ENCODE data around the gene SERPINF2.

The SERPINF2 gene

DNA sequence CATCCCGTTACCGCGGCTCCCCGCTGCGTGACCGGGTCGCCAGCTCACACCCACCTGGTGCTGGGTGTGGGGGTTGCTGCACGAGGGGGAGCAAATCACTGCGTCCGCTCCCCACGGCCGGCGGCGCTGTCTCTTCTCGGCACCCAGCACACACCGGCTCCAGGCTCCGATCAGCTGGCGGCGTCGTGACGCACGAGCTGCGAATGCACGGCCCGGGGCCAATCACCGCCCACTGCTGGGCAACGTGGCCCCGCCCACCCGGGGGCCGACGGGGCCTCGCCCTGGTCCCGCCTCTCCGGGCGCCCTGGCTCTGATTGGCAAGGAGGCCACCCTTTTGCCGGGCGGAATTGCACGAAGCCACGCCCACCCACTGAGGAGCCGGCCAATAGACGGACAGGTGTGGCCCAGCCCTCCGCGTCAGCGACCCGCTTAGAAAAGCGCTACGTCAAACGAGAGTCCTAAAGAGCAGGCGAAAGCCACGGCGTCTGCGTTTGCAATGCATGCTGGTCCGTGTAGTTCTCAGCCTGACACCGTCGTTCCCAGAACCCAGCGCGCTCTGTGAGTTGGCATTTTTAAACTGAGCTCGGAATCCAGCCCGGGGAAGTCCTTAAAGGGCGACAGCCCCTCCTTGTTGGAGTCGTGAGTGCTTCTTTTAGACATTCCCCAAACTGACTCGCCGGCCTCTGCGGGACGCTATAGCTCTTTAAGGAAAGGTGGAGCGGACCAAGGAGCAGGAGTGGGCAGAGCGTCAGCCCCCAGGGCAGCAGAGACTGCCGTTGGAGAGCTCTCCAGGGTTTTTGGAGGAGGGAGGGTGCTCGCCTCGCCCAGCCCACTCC lies 26.4 kb upstream of the SERPINF2 start:
- DNase-seq (ENCODE audit: low spot score): peak; percentile 99

DNA sequence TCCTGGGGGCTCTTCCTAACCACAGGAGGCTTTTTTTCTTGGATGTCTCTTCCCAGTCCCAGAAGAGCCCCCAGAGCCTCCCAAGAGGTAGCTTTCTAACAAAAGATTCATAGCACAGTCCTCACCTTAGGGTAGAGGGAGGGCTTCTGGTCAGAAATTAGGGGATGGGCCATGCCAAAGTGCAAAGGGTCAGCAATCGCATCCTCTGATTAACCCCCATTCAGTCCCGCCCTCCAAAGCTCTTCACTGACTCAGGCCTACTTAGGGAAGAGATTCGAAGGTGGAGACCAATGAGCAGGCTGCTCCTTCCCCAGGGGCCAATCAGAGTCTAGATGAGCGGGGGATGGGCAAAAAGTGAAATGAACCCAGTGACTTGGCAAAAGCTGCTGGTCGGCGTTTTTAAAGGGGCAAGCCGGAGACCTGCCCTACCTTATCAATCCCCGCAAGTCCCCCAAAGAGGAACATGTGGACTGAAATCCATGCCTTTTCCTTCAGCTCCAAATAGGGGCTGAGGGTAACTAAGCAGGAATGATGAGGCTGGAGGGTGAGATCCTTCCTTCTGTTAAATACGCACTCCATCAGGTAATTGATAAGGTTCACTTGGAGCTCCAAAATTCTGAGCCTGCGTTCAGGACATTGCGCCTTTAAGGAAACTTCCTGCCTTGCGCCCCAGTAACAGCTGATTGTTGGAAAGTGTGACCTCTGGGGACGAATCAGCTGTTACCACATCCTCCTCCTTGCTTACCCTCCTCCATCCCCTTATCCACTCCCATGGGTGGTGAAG lies 25.6 kb upstream of the SERPINF2 start:
- DNase-seq (ENCODE audit: low spot score): peak; percentile 94

DNA sequence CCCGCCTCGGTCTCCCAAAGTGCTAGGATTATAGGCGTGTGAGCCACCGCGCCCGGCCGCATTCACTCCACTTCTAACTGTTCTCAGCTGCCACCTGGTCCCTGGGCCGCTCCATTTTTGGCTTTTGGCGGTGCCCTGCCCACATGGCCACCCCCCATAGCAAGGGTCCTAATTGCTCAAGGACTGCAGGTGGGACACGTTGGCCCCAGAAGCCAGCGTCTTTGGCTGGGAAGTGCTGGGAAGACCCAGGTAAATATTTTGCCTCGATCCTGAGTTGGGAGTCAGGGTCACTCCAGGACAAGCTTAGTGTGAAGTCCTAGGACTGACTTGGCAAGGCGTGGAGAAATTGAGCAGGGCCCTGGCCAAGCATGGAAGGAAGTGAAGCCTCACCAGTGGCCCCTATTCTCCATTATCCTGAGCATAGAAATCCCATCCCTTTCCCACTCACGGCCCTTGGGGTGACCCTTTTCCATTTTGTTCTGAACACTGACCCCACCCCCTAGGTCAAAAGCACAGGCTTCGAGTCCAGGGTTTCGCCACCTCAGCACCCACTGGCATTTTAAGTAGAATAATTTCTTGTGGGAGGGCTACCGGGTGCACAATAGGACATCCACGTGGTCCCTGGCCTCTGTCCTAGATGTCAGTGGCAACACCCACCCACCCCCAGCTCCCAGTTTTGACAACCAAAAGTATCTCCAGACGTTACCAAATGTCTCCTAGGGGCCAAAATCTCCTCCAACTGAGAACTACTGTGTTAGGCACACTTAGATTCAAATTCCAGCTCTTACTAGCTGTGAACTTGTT lies 24.1 kb upstream of the SERPINF2 start:
- DNase-seq (ENCODE audit: low spot score): no peak

DNA sequence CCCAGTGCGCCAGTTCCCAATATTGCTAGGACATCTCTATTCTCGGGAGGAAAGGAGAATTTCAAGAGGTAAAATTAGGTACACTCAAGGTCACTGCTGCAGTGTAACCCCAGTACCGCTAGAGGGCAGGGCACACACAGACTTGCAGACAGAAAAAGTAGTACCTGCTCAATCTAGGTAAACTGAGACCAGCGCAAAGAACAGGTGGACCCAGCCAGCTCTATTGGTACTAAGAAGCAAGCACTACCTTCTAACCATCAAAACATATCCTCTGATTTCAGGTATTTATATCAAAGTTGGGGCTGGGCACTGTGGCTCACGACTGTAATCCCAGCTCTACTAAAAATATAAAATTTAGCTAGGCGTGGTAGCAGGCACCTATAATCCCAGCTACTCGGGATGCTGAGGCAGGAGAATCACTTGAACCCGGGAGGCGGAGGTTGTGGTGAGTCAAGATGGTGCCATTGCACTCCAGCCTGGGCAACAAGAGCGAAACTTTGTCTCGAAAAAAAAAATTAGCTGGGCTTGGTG lies 21.8 kb upstream of the SERPINF2 start:
- peak; percentile 58 for DNase-seq (ENCODE audit: low spot score)

DNA sequence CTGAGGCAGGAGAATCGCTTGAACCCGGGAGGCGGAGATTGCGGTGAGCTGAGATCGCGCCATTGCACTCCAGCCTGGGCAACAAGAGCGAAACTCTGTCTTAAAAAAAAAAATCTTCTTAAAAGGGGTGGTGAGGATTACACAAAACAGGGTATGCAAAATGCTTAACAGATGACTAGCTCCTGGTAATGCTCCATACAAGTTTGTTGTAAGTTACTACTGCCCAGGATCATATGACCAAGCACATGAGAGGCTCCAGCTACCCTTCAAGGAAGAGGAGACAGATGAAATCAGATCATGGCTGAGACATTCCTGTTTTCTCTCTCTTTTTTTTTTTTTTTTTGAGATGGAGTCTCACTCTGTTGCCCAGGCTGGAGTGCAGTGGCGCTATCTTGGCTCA lies 20.6 kb upstream of the SERPINF2 start:
- DNase-seq (ENCODE audit: low spot score): peak; percentile 59

DNA sequence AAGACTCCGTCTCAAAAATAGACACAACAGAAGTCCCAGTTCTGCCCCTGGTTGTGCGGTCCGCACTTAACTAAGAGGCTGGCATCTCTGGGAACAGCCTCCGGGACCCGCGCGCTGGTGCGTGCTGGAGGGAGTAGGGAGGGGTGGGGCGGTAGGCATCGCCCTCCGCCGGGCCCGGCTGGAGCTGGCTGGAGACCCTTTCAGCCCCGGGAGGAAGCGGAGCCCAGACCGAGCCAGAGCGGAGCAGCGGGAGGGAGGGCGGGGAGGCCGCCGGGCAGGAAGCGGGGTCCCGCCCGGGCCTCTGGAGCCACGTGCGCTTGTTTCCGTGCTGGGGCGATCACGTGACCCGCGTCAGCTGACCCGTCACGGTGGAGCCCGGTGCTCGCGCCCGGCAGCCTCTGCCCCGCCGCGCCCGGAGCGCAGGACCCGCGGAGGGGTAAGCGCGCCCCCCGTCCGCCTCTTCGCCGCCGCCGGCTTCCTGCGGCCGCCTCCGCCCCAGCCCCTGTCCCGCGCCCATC lies 18.3 kb upstream of the SERPINF2 start, which contains the start of gene WDR81:
TSS of gene WDR81 (plus strand) at position 354 of the 518 bp plus-strand sequence. CDS start 256 bp downstream, outside the sequence.
- peak; percentile 94 for DNase-seq (ENCODE audit: low spot score)

DNA sequence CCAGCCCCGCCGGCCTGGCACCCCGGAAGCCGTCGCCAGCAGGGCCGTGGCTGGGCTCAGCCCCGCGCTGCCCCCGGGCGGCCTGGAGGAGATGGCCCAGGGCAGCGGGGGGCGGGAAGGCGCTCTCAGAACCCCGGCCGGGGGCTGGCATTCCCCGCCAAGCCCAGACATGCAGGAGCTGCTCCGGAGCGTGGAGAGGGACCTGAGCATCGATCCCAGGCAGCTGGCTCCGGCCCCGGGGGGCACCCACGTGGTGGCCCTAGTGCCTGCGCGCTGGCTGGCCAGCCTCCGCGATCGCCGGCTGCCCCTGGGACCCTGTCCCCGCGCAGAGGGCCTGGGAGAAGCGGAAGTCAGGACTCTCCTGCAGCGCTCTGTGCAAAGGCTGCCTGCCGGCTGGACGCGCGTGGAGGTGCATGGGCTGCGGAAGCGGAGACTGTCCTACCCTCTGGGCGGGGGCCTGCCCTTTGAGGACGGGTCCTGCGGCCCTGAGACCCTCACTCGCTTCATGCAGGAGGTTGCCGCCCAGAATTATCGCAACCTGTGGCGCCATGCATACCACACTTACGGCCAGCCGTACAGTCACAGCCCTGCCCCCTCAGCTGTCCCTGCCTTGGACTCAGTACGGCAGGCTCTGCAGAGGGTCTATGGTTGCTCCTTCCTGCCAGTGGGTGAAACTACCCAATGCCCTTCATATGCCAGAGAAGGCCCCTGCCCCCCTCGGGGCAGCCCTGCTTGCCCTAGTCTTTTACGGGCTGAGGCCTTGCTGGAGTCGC lies 17.6 kb upstream of the SERPINF2 start:
- DNase-seq (ENCODE audit: low spot score): no peak

DNA sequence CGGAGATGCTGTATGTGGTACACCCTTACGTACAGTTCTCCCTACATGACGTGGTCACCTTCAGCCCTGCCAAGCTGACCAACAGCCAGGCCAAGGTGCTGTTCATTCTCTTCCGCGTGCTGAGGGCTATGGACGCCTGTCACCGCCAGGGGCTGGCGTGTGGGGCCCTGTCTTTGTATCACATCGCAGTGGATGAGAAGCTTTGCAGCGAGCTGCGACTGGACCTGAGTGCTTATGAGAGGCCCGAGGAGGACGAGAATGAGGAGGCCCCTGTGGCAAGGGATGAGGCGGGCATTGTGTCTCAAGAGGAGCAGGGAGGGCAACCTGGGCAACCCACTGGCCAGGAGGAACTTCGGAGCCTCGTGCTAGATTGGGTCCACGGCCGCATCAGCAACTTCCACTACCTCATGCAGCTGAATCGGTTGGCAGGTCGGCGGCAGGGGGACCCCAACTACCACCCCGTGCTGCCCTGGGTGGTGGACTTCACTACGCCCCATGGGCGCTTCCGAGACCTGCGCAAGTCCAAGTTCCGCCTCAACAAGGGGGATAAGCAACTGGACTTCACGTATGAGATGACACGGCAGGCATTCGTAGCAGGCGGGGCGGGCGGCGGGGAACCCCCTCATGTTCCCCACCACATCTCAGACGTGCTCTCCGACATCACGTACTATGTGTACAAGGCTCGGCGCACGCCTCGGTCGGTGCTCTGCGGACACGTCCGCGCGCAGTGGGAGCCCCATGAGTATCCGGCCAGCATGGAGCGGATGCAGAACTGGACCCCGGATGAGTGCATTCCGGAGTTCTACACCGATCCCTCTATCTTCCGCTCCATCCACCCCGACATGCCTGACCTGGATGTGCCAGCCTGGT lies 16.8 kb upstream of the SERPINF2 start:
- DNase-seq (ENCODE audit: low spot score): no peak

DNA sequence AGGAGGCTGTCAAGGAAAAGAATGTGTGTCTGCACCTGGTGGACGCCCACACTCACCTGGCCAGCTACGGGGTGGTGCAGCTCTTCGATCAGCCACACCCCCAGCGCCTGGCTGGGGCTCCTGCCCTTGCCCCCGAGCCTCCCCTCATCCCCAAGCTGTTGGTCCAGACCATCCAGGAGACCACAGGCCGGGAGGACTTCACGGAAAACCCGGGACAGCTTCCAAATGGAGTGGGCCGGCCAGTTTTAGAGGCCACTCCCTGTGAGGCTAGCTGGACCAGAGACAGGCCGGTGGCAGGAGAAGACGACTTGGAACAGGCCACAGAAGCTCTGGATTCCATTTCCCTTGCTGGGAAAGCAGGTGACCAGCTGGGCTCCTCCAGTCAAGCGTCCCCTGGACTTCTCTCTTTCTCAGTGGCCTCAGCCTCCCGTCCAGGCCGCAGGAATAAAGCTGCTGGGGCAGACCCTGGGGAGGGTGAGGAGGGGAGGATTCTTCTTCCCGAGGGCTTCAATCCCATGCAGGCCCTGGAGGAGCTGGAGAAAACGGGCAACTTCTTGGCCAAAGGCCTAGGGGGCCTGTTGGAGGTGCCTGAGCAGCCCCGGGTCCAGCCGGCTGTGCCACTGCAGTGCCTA lies 15.9 kb upstream of the SERPINF2 start:
- DNase-seq (ENCODE audit: low spot score): no peak

DNA sequence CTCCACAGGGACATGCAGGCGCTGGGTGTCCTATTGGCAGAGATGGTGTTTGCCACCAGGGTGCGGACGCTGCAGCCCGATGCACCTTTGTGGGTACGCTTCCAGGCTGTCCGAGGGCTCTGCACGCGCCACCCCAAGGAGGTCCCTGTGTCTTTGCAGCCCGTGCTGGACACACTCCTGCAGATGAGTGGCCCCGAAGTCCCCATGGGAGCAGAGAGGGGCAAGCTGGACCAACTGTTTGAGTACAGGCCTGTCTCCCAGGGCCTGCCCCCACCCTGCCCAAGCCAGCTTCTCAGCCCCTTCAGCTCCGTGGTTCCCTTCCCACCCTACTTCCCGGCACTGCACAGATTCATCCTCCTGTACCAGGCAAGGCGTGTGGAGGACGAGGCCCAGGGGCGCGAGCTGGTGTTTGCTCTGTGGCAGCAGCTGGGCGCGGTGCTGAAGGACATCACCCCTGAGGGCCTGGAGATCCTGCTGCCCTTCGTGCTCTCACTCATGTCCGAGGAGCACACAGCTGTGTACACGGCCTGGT lies 15.3 kb upstream of the SERPINF2 start:
- DNase-seq (ENCODE audit: low spot score): no peak

DNA sequence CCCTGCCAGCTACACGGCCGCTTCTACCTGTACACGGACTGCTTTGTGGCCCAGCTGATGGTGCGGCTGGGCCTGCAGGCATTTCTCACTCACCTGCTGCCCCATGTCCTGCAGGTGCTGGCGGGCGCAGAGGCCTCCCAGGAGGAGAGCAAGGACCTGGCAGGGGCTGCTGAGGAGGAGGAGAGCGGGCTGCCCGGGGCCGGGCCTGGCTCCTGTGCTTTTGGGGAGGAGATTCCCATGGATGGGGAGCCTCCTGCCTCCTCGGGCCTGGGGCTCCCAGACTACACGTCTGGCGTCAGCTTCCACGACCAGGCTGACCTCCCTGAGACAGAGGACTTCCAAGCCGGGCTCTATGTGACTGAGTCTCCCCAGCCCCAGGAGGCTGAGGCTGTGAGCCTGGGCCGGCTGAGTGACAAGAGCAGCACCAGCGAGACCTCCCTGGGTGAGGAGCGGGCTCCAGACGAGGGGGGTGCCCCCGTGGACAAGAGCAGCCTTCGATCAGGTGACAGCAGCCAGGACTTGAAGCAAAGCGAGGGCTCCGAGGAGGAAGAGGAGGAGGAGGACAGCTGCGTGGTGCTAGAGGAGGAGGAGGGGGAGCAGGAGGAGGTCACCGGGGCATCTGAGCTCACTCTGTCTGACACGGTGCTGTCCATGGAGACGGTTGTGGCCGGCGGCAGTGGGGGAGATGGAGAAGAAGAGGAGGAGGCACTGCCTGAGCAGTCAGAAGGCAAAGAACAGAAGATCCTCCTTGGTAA lies 14.6 kb upstream of the SERPINF2 start:
- no peak for DNase-seq (ENCODE audit: low spot score)

DNA sequence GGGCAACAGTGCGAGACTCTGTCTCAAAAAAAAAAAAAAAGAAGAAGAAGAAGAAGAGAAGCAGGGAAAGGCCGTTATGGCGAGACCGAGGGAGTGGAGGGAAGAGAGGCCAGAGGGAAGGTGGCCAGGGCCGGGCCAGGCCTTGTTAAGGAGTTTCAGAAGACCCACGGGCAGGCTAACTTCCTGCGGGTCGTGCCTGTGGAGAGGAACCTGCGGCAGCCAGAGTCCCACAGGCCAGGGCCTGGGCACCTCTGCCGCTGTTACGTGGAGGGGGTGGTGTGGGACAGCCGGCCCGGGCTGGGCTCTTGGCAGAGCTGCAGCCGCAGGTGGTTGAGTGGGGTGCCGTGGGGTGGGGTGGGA lies 12.7 kb upstream of the SERPINF2 start:
- DNase-seq (ENCODE audit: low spot score): no peak

DNA sequence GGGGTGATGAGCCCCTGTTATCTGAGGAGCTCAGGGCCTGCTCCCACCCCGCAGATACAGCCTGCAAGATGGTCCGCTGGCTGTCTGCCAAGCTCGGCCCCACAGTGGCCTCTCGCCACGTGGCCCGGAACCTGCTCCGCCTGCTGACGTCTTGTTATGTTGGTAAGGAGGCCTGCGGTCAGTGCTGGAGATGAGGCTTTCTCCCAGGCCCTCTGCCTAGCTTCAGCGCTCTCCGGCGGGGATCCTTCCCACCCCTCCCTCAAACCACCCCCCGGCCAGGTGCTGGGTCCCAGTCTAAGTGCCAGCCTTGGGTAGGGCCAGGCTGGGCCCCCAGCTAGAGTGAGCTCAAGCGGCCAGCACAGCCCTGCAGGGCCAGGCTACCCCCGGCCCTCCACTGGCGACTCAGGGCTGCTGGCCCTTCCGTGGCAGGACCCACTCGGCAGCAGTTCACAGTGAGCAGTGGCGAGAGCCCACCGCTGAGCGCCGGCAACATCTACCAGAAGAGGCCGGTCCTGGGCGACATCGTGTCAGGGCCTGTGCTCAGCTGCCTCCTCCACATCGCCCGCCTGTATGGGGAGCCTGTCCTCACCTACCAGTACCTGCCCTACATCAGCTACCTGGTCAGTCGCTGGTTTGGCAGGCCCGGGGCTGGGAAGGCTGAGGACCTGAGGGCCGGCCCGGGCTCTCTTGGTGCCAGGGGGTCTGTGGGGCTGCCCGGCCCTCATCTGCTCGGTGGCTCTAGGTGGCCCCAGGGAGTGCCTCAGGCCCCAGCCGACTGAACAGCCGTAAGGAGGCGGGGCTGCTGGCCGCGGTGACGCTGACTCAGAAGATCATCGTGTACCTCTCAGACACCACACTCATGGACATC lies 12.1 kb upstream of the SERPINF2 start:
- no peak for DNase-seq (ENCODE audit: low spot score)

DNA sequence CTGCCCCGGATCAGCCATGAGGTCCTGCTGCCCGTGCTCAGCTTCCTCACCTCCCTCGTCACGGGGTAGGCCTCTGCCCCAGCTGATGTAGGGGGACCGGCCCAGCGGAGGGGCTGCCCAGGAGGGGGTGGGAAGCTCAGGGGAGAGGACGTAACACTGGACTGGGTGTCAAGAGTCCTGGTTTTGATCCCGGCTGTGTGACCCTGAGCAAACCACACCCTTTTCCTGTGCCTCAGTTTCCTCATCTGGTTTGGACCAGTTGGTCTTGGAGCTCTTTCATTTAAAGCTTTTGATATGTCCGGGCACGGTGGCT lies 11.5 kb upstream of the SERPINF2 start:
- no peak for DNase-seq (ENCODE audit: low spot score)

DNA sequence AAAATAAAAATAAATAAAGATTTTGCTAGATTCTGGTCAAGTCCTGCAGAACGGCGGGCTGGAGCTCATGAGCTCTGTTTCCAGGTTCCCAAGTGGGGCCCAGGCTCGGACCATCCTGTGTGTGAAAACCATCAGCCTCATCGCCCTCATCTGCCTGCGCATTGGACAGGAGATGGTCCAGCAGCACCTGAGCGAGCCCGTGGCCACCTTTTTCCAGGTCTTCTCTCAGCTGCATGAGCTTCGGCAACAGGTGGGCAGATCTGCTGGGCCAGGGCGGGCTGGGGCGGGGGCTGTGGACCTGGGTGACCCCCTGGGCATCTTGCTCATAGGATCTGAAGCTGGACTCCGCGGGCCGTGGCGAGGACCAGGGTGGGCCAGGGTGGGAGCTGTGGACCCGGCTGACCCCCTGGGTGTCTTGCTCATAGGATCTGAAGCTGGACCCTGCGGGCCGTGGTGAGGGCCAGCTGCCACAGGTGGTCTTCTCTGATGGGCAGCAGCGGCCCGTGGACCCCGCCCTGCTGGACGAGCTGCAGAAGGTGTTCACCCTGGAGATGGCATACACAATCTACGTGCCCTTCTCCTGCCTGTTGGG lies 10.3 kb upstream of the SERPINF2 start:
- DNase-seq (ENCODE audit: low spot score): no peak

DNA sequence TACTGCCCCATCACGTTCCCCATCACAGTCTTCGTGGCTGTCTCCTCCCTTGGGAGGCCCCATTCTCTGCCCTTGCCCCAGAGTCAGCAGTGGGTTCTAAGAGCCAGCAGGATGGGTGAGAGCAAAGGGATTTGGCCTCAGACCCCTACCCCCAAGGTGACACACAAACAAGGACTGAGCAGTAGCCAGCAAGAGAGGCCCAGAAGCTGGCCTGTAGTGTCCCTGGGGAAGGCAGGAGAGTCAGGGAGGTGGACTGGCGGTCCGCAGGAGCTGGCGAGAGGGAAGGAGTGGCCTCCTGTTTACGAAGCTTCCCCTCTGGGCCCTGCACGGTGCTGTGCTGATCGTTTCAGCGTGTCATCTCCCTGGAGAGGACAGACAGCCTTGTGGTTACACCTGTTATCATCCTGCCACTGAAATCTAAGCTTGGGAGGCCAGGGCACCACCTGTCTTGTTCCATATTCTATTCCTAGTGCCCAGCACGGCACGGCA lies 9.8 kb upstream of the SERPINF2 start:
- no peak for DNase-seq (ENCODE audit: low spot score)

DNA sequence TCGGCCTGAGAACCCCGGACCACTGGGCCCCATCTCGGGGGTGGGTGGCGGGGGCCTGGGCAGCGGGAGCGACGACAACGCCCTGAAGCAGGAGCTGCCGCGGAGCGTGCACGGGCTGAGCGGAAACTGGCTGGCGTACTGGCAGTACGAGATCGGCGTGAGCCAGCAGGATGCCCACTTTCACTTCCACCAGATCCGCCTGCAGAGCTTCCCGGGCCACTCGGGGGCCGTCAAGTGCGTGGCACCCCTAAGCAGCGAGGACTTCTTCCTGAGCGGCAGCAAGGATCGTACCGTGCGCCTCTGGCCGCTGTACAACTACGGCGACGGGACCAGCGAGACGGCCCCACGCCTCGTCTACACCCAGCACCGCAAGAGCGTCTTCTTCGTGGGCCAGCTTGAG lies 8.9 kb upstream of the SERPINF2 start:
- DNase-seq (ENCODE audit: low spot score): no peak

All from GM03348 (cell line).